ENCODE data around the gene DNMT3L. TPM values are rescaled to one million over a fixed set of nuclear protein-coding genes. Genes with fewer than 3 reads are reported as not detected.

Gene DNMT3L
- total RNA-seq, 1 donor from 2014 or later: not detected

- Histone ChIP-seq H3K9me3 (no peaks in the 10 kb centered on the region), H3K36me3 (no peaks in the 10 kb centered on the region), H3K27ac (no peak overlapping the region), H3K4me3 (no peak overlapping the region), H3K4me1 (no peaks in the 10 kb centered on the region), H3K27me3 (ENCODE audit: low read depth) (peaks cover 5% of the 10 kb centered on the region)
- TF ChIP-seq CTCF (IDR thresholded peaks at IDR 0.05): no peak
- intact Hi-C loops (cut with DNase I): no loop called here
- ATAC-seq: no peak
- no peak for DNase-seq
Observed at GRCh38 chr21:44279354-44280260, 17.9 kb upstream of the DNMT3L start.

- no peak for ATAC-seq
- H3K36me3 ChIP-seq: no peaks in the 10 kb centered on the region
- no peaks in the 10 kb centered on the region for H3K9me3 ChIP-seq
- no peaks in the 10 kb centered on the region for H3K27me3 ChIP-seq (ENCODE audit: low read depth)
- no peak for TF ChIP-seq CTCF (IDR thresholded peaks at IDR 0.05)
- no peak overlapping the region for H3K4me3 ChIP-seq
- no peak overlapping the region for H3K27ac ChIP-seq
- no peaks in the 10 kb centered on the region for H3K4me1 ChIP-seq
- no peak for DNase-seq
- intact Hi-C loops (cut with DNase I): no loop called here
Observed at GRCh38 chr21:44275041-44275440, 13.3 kb upstream of the DNMT3L start.

GRCh38 chr21:44273046-44273445 lies 11.3 kb upstream of the DNMT3L start:
- Histone ChIP-seq H3K9me3 (no peaks in the 10 kb centered on the region), H3K36me3 (no peaks in the 10 kb centered on the region), H3K27me3 (ENCODE audit: low read depth) (no peaks in the 10 kb centered on the region), H3K4me3 (no peak overlapping the region), H3K27ac (no peak overlapping the region), H3K4me1 (no peaks in the 10 kb centered on the region)
- TF ChIP-seq CTCF (IDR thresholded peaks at IDR 0.05): no peak
- intact Hi-C loops (cut with DNase I): no loop called here
- ATAC-seq (peak in 1 of 2 donors; percentile 30), DNase-seq (no peak)

- TF ChIP-seq CTCF (IDR thresholded peaks at IDR 0.05): no peak
- no peaks in the 10 kb centered on the region for H3K36me3 ChIP-seq
- no peak overlapping the region for H3K27ac ChIP-seq
- H3K4me3 ChIP-seq: no peak overlapping the region
- H3K4me1 ChIP-seq: no peaks in the 10 kb centered on the region
- ATAC-seq: peak in 1 of 2 donors; percentile 11
- intact Hi-C loops (cut with DNase I): no loop called here
- no peak for DNase-seq
- no peaks in the 10 kb centered on the region for H3K27me3 ChIP-seq (ENCODE audit: low read depth)
- H3K9me3 ChIP-seq: no peaks in the 10 kb centered on the region
Observed at GRCh38 chr21:44272284-44272858, 10.7 kb upstream of the DNMT3L start.

- Histone ChIP-seq H3K27ac (no peak overlapping the region), H3K9me3 (no peaks in the 10 kb centered on the region), H3K4me1 (no peaks in the 10 kb centered on the region), H3K4me3 (no peak overlapping the region), H3K36me3 (no peaks in the 10 kb centered on the region), H3K27me3 (ENCODE audit: low read depth) (no peaks in the 10 kb centered on the region)
- DNase-seq (no peak), ATAC-seq (no peak)
- intact Hi-C loops (cut with DNase I): no loop called here
- no peak for TF ChIP-seq CTCF (IDR thresholded peaks at IDR 0.05)
Observed at GRCh38 chr21:44271558-44272283, 10.0 kb upstream of the DNMT3L start.
